ENCODE data around the gene RCAN1. TPM values are rescaled to one million over a fixed set of nuclear protein-coding genes. Genes with fewer than 3 reads are reported as not detected.
A peak's percentile ranks its signal among the peaks of the same experiment; 100 is the strongest.

RCAN1 gene
- total and polyA plus RNA-seq, 9 of the 15 experiments (the other 6 are each of a cell fraction or from before 2014, with no cell fraction given) = 4.4 to 16.5 (median 12.3) TPM

- TF ChIP-seq TSHZ1 (CRISPR knock-in tag; IDR thresholded peaks at IDR 0.05) = no peak
- no peak for TF ChIP-seq BCLAF1 (IDR thresholded peaks at IDR 0.05; ENCODE audit: borderline replicate concordance in 1 of 2, control insufficient read depth in 1 of 2, low read depth in 2 of 2, low read length in 1 of 2)
- no peak for TF ChIP-seq ARID3B (CRISPR knock-in tag; IDR thresholded peaks at IDR 0.05; ENCODE audit: borderline replicate concordance)
- TF ChIP-seq BACH1 (tag; IDR thresholded peaks at IDR 0.05) = no peak
- no peak for TF ChIP-seq POU5F1 (IDR thresholded peaks at IDR 0.05; ENCODE audit: borderline replicate concordance, low read depth, low read length, partially characterized antibody)
- no peak for TF ChIP-seq ZNF444 (CRISPR knock-in tag; IDR thresholded peaks at IDR 0.05)
- no peak for TF ChIP-seq ZNF184 (CRISPR knock-in tag; IDR thresholded peaks at IDR 0.05)
- no peak for TF ChIP-seq ELK1 (CRISPR knock-in tag; IDR thresholded peaks at IDR 0.05)
- no peak for TF ChIP-seq ZNF551 (CRISPR knock-in tag; IDR thresholded peaks at IDR 0.05)
- TF ChIP-seq HDAC2 (IDR thresholded peaks at IDR 0.05) = no peak
- TF ChIP-seq ZNF354B (CRISPR knock-in tag; IDR thresholded peaks at IDR 0.05) = no peak
- TF ChIP-seq TCF7L2 (IDR thresholded peaks at IDR 0.05; ENCODE audit: low read depth, low read length) = no peak
- no peak for TF ChIP-seq ZC3H4 (CRISPR knock-in tag; IDR thresholded peaks at IDR 0.05; ENCODE audit: borderline replicate concordance)
- TF ChIP-seq ZNF347 (CRISPR knock-in tag; IDR thresholded peaks at IDR 0.05; ENCODE audit: low read depth) = no peak
- TF ChIP-seq TFAP4 (CRISPR knock-in tag; IDR thresholded peaks at IDR 0.05; ENCODE audit: borderline replicate concordance) = peak; percentile 86
- no peak for TF ChIP-seq TAL1 (IDR thresholded peaks at IDR 0.05)
- no peak for TF ChIP-seq ZNF23 (CRISPR knock-in tag; IDR thresholded peaks at IDR 0.05)
- no peak for TF ChIP-seq NFATC3 (IDR thresholded peaks at IDR 0.05)
- TF ChIP-seq CHCHD3 (CRISPR knock-in tag; IDR thresholded peaks at IDR 0.05) = no peak
Measured at GRCh38 chr21:34612557-34612956, 2.4 kb downstream of the RCAN1 start (continued).
